Stomach smooth muscle (tissue), 2 donors: ENCODE data around the gene ZNF57.
"Not testable (repeated sequence)": the region's sequence is repeated elsewhere in the genome, so short reads cannot be mapped to it uniquely, and the experiment has no call there.

Source experiments
- H3K27ac ChIP-seq: one replicate; pipeline ENCODE4 v1.7.0; 2013; ENCODE audit warnings: mild to moderate bottlenecking, low read length, inconsistent platforms
- H3K27me3 ChIP-seq, 2 donors: one replicate each; pipeline ENCODE4 v1.7.0; 2013; ENCODE audit warnings: low read length in 2 of 2; ENCODE audit not compliant: insufficient read depth in 2 of 2, control insufficient read depth in 1 of 2
- H3K36me3 ChIP-seq, 2 donors: one replicate each; pipeline ENCODE4 v1.7.0; 2013; ENCODE audit warnings: low read length in 2 of 2; ENCODE audit not compliant: control insufficient read depth in 2 of 2, insufficient read depth in 2 of 2
- H3K4me1 ChIP-seq: one replicate; pipeline ENCODE4 v1.7.0; 2013; ENCODE audit warnings: low read length; ENCODE audit not compliant: control insufficient read depth, insufficient read depth
- H3K4me3 ChIP-seq, 2 donors: one replicate each; pipeline ENCODE4 v1.7.0; 2013; ENCODE audit warnings: low read length in 2 of 2
- H3K9ac ChIP-seq, 2 donors: one replicate each; pipeline ENCODE4 v1.7.0; 2013; ENCODE audit warnings: low read length in 2 of 2, mild to moderate bottlenecking in 1 of 2
- H3K9me3 ChIP-seq, 2 donors: one replicate each; pipeline ENCODE4 v1.7.0; 2013; ENCODE audit warnings: low read length in 2 of 2; ENCODE audit not compliant: control insufficient read depth in 2 of 2
- donor health status: healthy.
- donor health status: Pancreatic carcinoma.

Gene ZNF57

GRCh38 chr19:2867025-2867991 is 33.4 kb upstream of the ZNF57 start, which contains the start of gene ZNF556:
Gene ZNF556, plus strand, starts transcription at chr19:2867335. Its CDS starts 87 bp downstream, at chr19:2867422.
- H3K9ac ChIP-seq, result no peak within 1 kb of the TSS
- H3K4me1 ChIP-seq, result no peaks in the 10 kb centered on the region
- no peak within 1 kb of the TSS for H3K27ac ChIP-seq
- no peaks in the 10 kb centered on the region for H3K27me3 ChIP-seq
- no peaks in the 10 kb centered on the region for H3K36me3 ChIP-seq
- no peaks in the 10 kb centered on the region for H3K9me3 ChIP-seq
- no peak within 1 kb of the TSS for H3K4me3 ChIP-seq

DNA sequence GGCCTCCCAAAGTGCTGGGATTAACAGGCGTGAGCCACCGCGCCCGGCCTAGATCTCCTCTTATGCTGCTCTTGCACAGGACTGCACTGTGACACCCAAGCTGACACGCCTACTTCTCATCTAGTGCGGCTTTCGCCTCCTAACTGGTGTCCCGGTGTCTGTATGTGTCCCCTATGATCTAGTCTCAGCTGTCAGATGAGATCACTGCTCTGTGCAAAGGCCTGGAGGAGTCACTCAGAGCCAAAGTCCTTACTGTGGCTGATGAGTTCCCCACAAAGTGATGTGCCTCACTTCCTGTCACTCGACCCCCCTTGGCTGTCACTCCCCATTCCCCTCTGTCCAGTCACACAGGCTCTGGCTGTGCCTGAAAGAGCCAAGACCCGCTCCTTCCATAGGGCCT is 31.1 kb upstream of the ZNF57 start:
- no peaks in the 10 kb centered on the region for H3K9me3 ChIP-seq
- no peak overlapping the region for H3K4me3 ChIP-seq
- no peaks in the 10 kb centered on the region for H3K27me3 ChIP-seq
- no peak overlapping the region for H3K27ac ChIP-seq
- no peaks in the 10 kb centered on the region for H3K36me3 ChIP-seq
- no peaks in the 10 kb centered on the region for H3K4me1 ChIP-seq
- H3K9ac ChIP-seq, result no peak overlapping the region

DNA sequence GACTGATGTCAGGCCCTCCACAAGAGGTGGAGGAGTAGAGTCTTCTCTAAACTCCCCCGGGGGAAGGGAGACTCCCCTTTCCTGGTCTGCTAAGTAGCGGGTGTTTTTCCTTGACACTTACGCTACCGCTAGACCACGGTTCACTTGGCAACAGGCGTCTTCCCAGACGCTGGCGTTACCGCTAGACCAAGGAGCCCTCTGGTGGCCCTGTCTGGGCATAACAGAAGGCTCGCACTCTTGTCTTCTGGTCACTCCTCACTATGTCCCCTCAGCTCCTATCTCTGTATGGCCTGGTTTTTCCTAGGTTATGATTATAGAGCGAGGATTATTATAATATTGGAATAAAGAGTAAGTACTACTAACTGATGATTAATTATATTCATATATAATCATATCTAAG is 28.6 kb upstream of the ZNF57 start:
- not testable (repeated sequence) for H3K27ac ChIP-seq, H3K27me3 ChIP-seq, H3K9me3 ChIP-seq, H3K9ac ChIP-seq, H3K4me1 ChIP-seq, H3K36me3 ChIP-seq, H3K4me3 ChIP-seq

DNA sequence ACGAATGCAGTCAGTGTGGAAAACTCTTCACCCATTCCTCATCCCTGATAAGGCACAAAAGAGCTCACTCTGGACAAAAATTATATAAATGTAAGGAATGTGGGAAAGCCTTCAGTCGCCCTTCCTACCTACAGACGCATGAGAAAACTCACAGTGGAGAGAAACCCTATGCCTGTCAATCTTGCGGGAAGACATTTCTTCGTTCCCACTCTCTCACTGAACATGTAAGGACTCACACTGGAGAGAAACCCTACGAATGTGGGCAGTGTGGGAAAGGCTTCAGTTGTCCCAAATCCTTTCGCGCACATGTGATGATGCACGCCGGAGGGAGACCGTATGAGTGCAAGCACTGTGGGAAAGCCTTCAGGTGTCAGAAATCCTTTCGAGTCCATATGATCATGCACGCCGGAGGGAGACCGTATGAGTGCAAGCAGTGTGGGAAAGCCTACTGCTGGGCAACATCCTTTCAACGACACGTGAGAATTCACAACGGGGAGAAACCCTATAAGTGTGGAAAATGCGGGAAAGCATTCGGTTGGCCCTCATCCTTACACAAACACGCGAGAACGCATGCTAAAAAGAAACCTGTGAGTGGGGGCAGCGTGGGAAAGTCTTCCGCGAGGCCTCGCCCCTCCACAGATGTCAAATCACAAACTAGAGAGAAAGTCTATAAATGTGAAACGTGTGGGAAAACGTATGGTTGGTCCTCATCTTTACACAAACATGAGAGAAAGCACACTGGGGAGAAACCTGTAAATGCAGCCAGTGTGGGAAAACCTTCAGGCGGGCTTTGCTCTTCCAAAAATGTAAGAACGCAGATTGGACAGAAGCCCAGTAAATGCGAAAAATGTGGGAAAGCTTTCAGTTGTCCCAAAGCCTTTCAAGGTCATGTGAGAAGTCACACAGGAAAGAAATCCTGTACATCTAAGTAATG is 23.1 kb upstream of the ZNF57 start:
- Histone ChIP-seq H3K4me1 (no peaks in the 10 kb centered on the region), H3K27ac (no peak overlapping the region), H3K36me3 (no peaks in the 10 kb centered on the region), H3K9ac (no peak overlapping the region), H3K4me3 (no peak overlapping the region), H3K27me3 (no peaks in the 10 kb centered on the region), H3K9me3 (peaks cover 11 to 16% of the 10 kb centered on the region in 2 donors)

GRCh38 chr19:2883686-2884439 is 16.9 kb upstream of the ZNF57 start:
- Histone ChIP-seq H3K4me3 (no peak overlapping the region), H3K9me3 (peaks cover 0 to 3% of the 10 kb centered on the region in 2 donors), H3K27me3 (no peaks in the 10 kb centered on the region), H3K9ac (no peak overlapping the region), H3K4me1 (no peaks in the 10 kb centered on the region), H3K27ac (no peak overlapping the region), H3K36me3 (no peaks in the 10 kb centered on the region)

GRCh38 chr19:2885736-2886135 is 15.0 kb upstream of the ZNF57 start:
- no peaks in the 10 kb centered on the region for H3K27me3 ChIP-seq
- no peak overlapping the region for H3K27ac ChIP-seq
- H3K36me3 ChIP-seq, result no peaks in the 10 kb centered on the region
- H3K9me3 ChIP-seq, result no peaks in the 10 kb centered on the region
- H3K4me1 ChIP-seq, result no peaks in the 10 kb centered on the region
- H3K9ac ChIP-seq, result no peak overlapping the region
- H3K4me3 ChIP-seq, result no peak overlapping the region

DNA sequence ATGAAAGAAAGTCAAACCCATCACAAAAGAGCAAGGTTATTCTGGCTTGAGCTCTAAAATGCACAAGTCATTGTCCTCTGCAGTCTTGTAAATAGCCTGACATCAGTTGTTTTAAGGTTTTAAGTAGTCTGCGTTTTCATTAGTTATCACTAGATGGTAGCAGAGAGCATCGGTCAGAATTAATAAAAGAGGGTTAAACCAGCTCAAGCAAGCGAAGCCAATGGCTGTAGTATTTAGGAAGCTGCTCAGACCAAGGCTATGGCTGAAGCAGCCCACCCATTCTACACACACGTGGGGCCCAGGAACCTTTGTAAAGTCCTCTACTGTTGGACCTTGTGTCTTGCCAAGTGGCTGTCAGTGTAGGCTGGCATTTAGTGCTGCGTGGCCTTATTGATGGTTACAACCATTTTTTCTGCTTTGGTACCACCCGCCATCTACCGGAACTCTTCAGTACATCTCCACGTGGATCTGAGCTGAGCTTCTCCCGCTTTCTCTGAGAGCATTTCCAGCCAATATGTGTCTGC is 13.3 kb upstream of the ZNF57 start:
- Histone ChIP-seq H3K27me3 (no peaks in the 10 kb centered on the region), H3K4me1 (no peaks in the 10 kb centered on the region), H3K36me3 (no peaks in the 10 kb centered on the region), H3K9me3 (no peaks in the 10 kb centered on the region), H3K27ac (no peak overlapping the region), H3K9ac (peak overlapping the region in 1 of 2 donors; percentile 13), H3K4me3 (peak overlapping the region in 1 of 2 donors; percentile 23)

GRCh38 chr19:2888731-2889224 is 11.9 kb upstream of the ZNF57 start:
- Histone ChIP-seq H3K4me3 (no peak overlapping the region), H3K36me3 (no peaks in the 10 kb centered on the region), H3K9ac (no peak overlapping the region), H3K27me3 (no peaks in the 10 kb centered on the region), H3K27ac (no peak overlapping the region), H3K9me3 (no peaks in the 10 kb centered on the region), H3K4me1 (no peaks in the 10 kb centered on the region)

- not testable (repeated sequence) for H3K9ac ChIP-seq, H3K4me1 ChIP-seq, H3K27ac ChIP-seq, H3K4me3 ChIP-seq, H3K9me3 ChIP-seq, H3K36me3 ChIP-seq, H3K27me3 ChIP-seq
These were observed 10.2 kb upstream of the ZNF57 start for GRCh38 chr19:2890531-2890930.

- no peaks in the 10 kb centered on the region for H3K36me3 ChIP-seq
- H3K9ac ChIP-seq, result no peak overlapping the region
- H3K27ac ChIP-seq, result no peak overlapping the region
- H3K9me3 ChIP-seq, result peaks cover 6 to 9% of the 10 kb centered on the region in 2 donors
- H3K27me3 ChIP-seq, result no peaks in the 10 kb centered on the region
- H3K4me1 ChIP-seq, result peaks cover 5% of the 10 kb centered on the region
- H3K4me3 ChIP-seq, result no peak overlapping the region
These were observed 4.0 kb upstream of the ZNF57 start for GRCh38 chr19:2896694-2897093.
